Measurements from ENCODE around the gene NFKBIB. TPM values are rescaled to one million over a fixed set of nuclear protein-coding genes. Genes with fewer than 3 reads are reported as not detected.

NFKBIB gene
- total and polyA plus RNA-seq, 2 donors (not counting 3 experiments of a cell fraction or from before 2014, with no cell fraction given) = 25.0 to 30.8 TPM

DNA sequence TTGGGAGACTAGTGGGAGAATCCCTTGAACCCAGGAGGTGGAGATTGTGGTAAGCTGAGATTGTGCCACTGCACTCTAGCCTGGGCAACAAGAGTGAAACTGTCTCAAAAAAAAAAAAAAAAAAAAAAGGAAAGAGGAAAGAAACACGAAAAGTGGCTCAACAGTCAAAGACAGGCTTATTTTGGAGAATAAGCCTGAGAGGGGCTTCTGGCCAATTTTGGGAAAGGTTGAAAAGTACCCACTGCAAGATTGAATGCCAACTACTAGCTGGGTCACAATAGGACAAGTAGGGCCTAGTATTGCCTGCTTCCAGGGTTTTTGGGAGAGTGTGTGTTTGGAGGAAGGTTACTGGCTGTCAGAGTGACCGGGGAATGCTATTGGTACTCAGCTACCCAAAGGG, 58.5 kb downstream of the NFKBIB start:
- Histone ChIP-seq H3K9ac (replicated peaks; ENCODE audit: extremely low read depth, insufficient read depth, low read length) (no peak overlapping the region), H3K79me2 (ENCODE audit: control insufficient read depth, insufficient read depth, low read length) (no peaks in the 10 kb centered on the region), H3K27ac (ENCODE audit: insufficient read depth, low read depth, low read length) (no peak overlapping the region), H3K27me3 (ENCODE audit: control insufficient read depth in 2 of 2, insufficient read depth in 2 of 2, low read length in 2 of 2) (no peaks in the 10 kb centered on the region), H2AFZ (ENCODE audit: low read depth, low read length) (no peak overlapping the region), H3K9me3 (replicated peaks; ENCODE audit: control insufficient read depth, insufficient read depth, low read length) (no peaks in the 10 kb centered on the region), H3K36me3 (ENCODE audit: control insufficient read depth in 2 of 2, extremely low read depth in 1 of 2, insufficient read depth in 2 of 2, low read length in 2 of 2) (peaks cover 0 to 2% of the 10 kb centered on the region in 2 experiments), H3K4me3 (replicated peaks in 1 of 3; ENCODE audit: insufficient read depth in 1 of 3, low read depth in 1 of 3, low read length in 3 of 3) (no peak overlapping the region), H3K4me2 (ENCODE audit: insufficient read depth, low read length) (no peak overlapping the region), H4K20me1 (replicated peaks; ENCODE audit: control insufficient read depth, extremely low read depth, insufficient read depth, low read length) (no peaks in the 10 kb centered on the region), H3K4me1 (ENCODE audit: control insufficient read depth, extremely low read depth, insufficient read depth, low read length) (peaks cover 2% of the 10 kb centered on the region), H3K9me1 (replicated peaks; ENCODE audit: control insufficient read depth, extremely low read depth, insufficient read depth, low read length) (no peaks in the 10 kb centered on the region)
- POLR2A ChIA-PET = no interaction called here
- no peak for TF ChIP-seq MYC (IDR thresholded peaks at IDR 0.05; ENCODE audit: low read depth, low read length)
- TF ChIP-seq POLR2A (IDR thresholded peaks at IDR 0.05; ENCODE audit: low read depth, low read length) = no peak
- TF ChIP-seq, protein P1, sequence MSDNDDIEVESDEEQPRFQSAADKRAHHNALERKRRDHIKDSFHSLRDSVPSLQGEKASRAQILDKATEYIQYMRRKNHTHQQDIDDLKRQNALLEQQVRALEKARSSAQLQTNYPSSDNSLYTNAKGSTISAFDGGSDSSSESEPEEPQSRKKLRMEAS (IDR thresholded peaks at IDR 0.05; ENCODE audit: insufficient read depth, insufficient read length) = no peak
- FAIRE-seq (no peak), DNase-seq (ENCODE audit: low read depth, low spot score) (no peak)
- dilution Hi-C loops (cut with MboI; ENCODE audit: extremely low pct_ligation_motif_present, low sequenced_read_pairs) (no loop called here), intact Hi-C loops (cut with micrococcal nuclease) (no loop called here)
- CTCF ChIA-PET = interaction anchor here (0.9 kb wide), 1 partner anchor 76 kb away, joined by 3 read pairs; no protein-coding TSS in a partner anchor
- BruUV-seq (replicated peaks) = no TSS peak

Other genes starting within 250 kb of the NFKBIB start
- not detected in 2 replicates for gene CAPN12, start 155.5 kb upstream of the NFKBIB start, total RNA-seq
- gene CAPN12, start 155.5 kb upstream of the NFKBIB start, polyA plus RNA-seq = 0.35 and 0.45 TPM in 2 replicates
- gene LGALS7, start 126.5 kb upstream of the NFKBIB start, total RNA-seq = not detected in 2 replicates
- gene LGALS7, start 126.5 kb upstream of the NFKBIB start, polyA plus RNA-seq = not detected in 2 replicates
- not detected in 2 replicates for gene LGALS7B, start 110.8 kb upstream of the NFKBIB start, total RNA-seq
- gene LGALS7B, start 110.8 kb upstream of the NFKBIB start, polyA plus RNA-seq = not detected in 2 replicates
- 0.44 TPM in 1 of 2 replicates, not detected in the other for gene LGALS4, start 87.0 kb upstream of the NFKBIB start, total RNA-seq
- 0.19 and 0.22 TPM in 2 replicates for gene LGALS4, start 87.0 kb upstream of the NFKBIB start, polyA plus RNA-seq
- gene ECH1, start 68.2 kb upstream of the NFKBIB start, total RNA-seq = 62.5 and 69.7 TPM in 2 replicates
- gene ECH1, start 68.2 kb upstream of the NFKBIB start, polyA plus RNA-seq = 71.8 and 74.1 TPM in 2 replicates
- 427 and 451 TPM in 2 replicates for gene HNRNPL, start 50.0 kb upstream of the NFKBIB start, total RNA-seq
- 243 and 305 TPM in 2 replicates for gene HNRNPL, start 50.0 kb upstream of the NFKBIB start, polyA plus RNA-seq
- 6.6 and 10.1 TPM in 2 replicates for gene RINL, start 21.7 kb upstream of the NFKBIB start, total RNA-seq
- gene RINL, start 21.7 kb upstream of the NFKBIB start, polyA plus RNA-seq = 4.7 and 5.3 TPM in 2 replicates
- 46.3 and 47.6 TPM in 2 replicates for gene SIRT2, start 351 bp upstream of the NFKBIB start, total RNA-seq
- 72.5 and 76.4 TPM in 2 replicates for gene SIRT2, start 351 bp upstream of the NFKBIB start, polyA plus RNA-seq
- not detected in 2 replicates for gene CCER2, start 12.2 kb downstream of the NFKBIB start, total RNA-seq
- 0.07 TPM in 1 of 2 replicates, not detected in the other for gene CCER2, start 12.2 kb downstream of the NFKBIB start, polyA plus RNA-seq
- 38.5 and 40.3 TPM in 2 replicates for gene SARS2, start 30.8 kb downstream of the NFKBIB start, total RNA-seq
- gene SARS2, start 30.8 kb downstream of the NFKBIB start, polyA plus RNA-seq = 43.7 and 58.6 TPM in 2 replicates
- 46.0 and 49.3 TPM in 2 replicates for gene MRPS12, start 31.0 kb downstream of the NFKBIB start, total RNA-seq
- gene MRPS12, start 31.0 kb downstream of the NFKBIB start, polyA plus RNA-seq = 86.3 and 127 TPM in 2 replicates
- 23.8 and 24.4 TPM in 2 replicates for gene FBXO17, start 75.8 kb downstream of the NFKBIB start, total RNA-seq
- 21.8 and 24.3 TPM in 2 replicates for gene FBXO17, start 75.8 kb downstream of the NFKBIB start, polyA plus RNA-seq
- 4.2 and 6.5 TPM in 2 replicates for gene FBXO27, start 132.6 kb downstream of the NFKBIB start, total RNA-seq
- 3.5 and 4.9 TPM in 2 replicates for gene FBXO27, start 132.6 kb downstream of the NFKBIB start, polyA plus RNA-seq
- gene ACP7, start 184.4 kb downstream of the NFKBIB start, total RNA-seq = 0.18 and 0.49 TPM in 2 replicates
- gene ACP7, start 184.4 kb downstream of the NFKBIB start, polyA plus RNA-seq = 0.03 and 0.04 TPM in 2 replicates
- gene PAK4, start 225.8 kb downstream of the NFKBIB start, total RNA-seq = 49.6 and 55.4 TPM in 2 replicates
- gene PAK4, start 225.8 kb downstream of the NFKBIB start, polyA plus RNA-seq = 39.8 and 48.4 TPM in 2 replicates

All from endothelial cell of umbilical vein (primary cell).